H9 (cell line): ENCODE measurements around the gene SPRYD3. TPM values are rescaled to one million over a fixed set of nuclear protein-coding genes. Genes with fewer than 3 reads are reported as not detected.

Source experiments
- DNase-seq: peaks from one replicate; pipeline ENCODE4 v3.0.0-alpha.2; 2017
- H2AFZ ChIP-seq: one replicate; pipeline ENCODE4 v1.6.1; 2013; ENCODE audit warnings: mild to moderate bottlenecking, low read length, control low read depth, moderate library complexity
- H2AK5ac ChIP-seq: 2 replicates; pipeline ENCODE4 v1.6.1; 2013; ENCODE audit warnings: low read length, control low read depth, mixed read lengths; ENCODE audit not compliant: insufficient read length
- H2BK120ac ChIP-seq: one replicate; pipeline ENCODE4 v1.6.1; 2013; ENCODE audit warnings: low read depth, mild to moderate bottlenecking, low read length, control low read depth, inconsistent platforms; ENCODE audit not compliant: poor library complexity, severe bottlenecking
- H2BK12ac ChIP-seq: 2 replicates; pipeline ENCODE4 v1.6.1; 2013; ENCODE audit warnings: low read length, control low read depth, mixed read lengths, low read depth; ENCODE audit not compliant: insufficient read length
- H2BK15ac ChIP-seq: 2 replicates; pipeline ENCODE4 v1.6.1; 2013; ENCODE audit warnings: low read depth, low read length, control low read depth
- H2BK20ac ChIP-seq: one replicate; pipeline ENCODE4 v1.6.1; 2013; ENCODE audit warnings: low read depth, mild to moderate bottlenecking, low read length, control low read depth, inconsistent platforms; ENCODE audit not compliant: poor library complexity, severe bottlenecking
- H2BK5ac ChIP-seq: 2 replicates; pipeline ENCODE4 v1.6.1; 2013; ENCODE audit warnings: low read length, control low read depth, mixed read lengths; ENCODE audit not compliant: insufficient read length
- H3K14ac ChIP-seq: 2 replicates; pipeline ENCODE4 v1.6.1; 2013; ENCODE audit warnings: low read length, control low read depth; ENCODE audit not compliant: insufficient read depth
- H3K18ac ChIP-seq: 2 replicates; pipeline ENCODE4 v1.6.1; 2013; ENCODE audit warnings: low read depth, mild to moderate bottlenecking, mixed read lengths, low read length, control low read depth; ENCODE audit not compliant: insufficient read length
- H3K23ac ChIP-seq: 2 replicates; pipeline ENCODE4 v1.6.1; 2013; ENCODE audit warnings: low read length, control low read depth, mixed read lengths, low read depth; ENCODE audit not compliant: insufficient read length
- H3K23me2 ChIP-seq: 2 replicates; pipeline ENCODE4 v1.6.1; 2013; ENCODE audit warnings: low read depth, mild to moderate bottlenecking, mixed read lengths, low read length, control low read depth; ENCODE audit not compliant: insufficient read length, poor library complexity, severe bottlenecking
- H3K27ac ChIP-seq: 2 replicates; pipeline ENCODE4 v1.5.1; 2013; ENCODE audit warnings: low read length, control low read depth, mixed read lengths, low read depth; ENCODE audit not compliant: insufficient read length
- H3K27me3 ChIP-seq: 2 replicates; pipeline ENCODE4 v1.6.1; 2013; ENCODE audit warnings: low read length, control low read depth, inconsistent platforms; ENCODE audit not compliant: insufficient read depth
- H3K4ac ChIP-seq: 2 replicates; pipeline ENCODE4 v1.6.1; 2013; ENCODE audit warnings: low read depth, mild to moderate bottlenecking, control low read depth, inconsistent platforms, low read length, moderate library complexity
- H3K4me1 ChIP-seq: 2 replicates; pipeline ENCODE4 v1.6.1; 2013; ENCODE audit warnings: low read length, control low read depth, inconsistent platforms; ENCODE audit not compliant: insufficient read depth
- H3K4me2 ChIP-seq: 2 replicates; pipeline ENCODE4 v1.6.1; 2013; ENCODE audit warnings: low read length, control low read depth, mixed read lengths; ENCODE audit not compliant: insufficient read length, insufficient read depth
- H3K56ac ChIP-seq: 2 replicates; pipeline ENCODE4 v1.6.1; 2013; ENCODE audit warnings: low read depth, mild to moderate bottlenecking, mixed read lengths, low read length, control low read depth; ENCODE audit not compliant: insufficient read length
- H3K79me1 ChIP-seq: 2 replicates; pipeline ENCODE4 v1.6.1; 2013; ENCODE audit warnings: low read depth, mild to moderate bottlenecking, moderate library complexity, low read length, control low read depth, inconsistent platforms; ENCODE audit not compliant: insufficient read depth, poor library complexity, severe bottlenecking
- H3K79me2 ChIP-seq: 2 replicates; pipeline ENCODE4 v1.6.1; 2013; ENCODE audit warnings: low read length, control low read depth, inconsistent platforms; ENCODE audit not compliant: insufficient read depth
- H3K9ac ChIP-seq: 2 replicates; pipeline ENCODE4 v1.6.1; 2013; ENCODE audit warnings: low read length, control low read depth, mixed read lengths; ENCODE audit not compliant: insufficient read length; ENCODE audit errors: extremely low read depth
- H3K9me3 ChIP-seq: one replicate; pipeline ENCODE4 v1.6.1; 2013; ENCODE audit warnings: low read depth, low read length, inconsistent platforms; ENCODE audit not compliant: control insufficient read depth
- H3T11ph ChIP-seq: one replicate; pipeline ENCODE4 v1.6.1; 2013; ENCODE audit warnings: mild to moderate bottlenecking, low read length, control low read depth, inconsistent platforms
- H4K20me1 ChIP-seq: one replicate; pipeline ENCODE4 v1.6.1; 2013; ENCODE audit not compliant: control insufficient read depth, insufficient read length, insufficient read depth
- H4K5ac ChIP-seq: 2 replicates; pipeline ENCODE4 v1.6.1; 2013; ENCODE audit warnings: low read depth, mild to moderate bottlenecking, mixed read lengths, low read length, control low read depth; ENCODE audit not compliant: insufficient read length
- H4K8ac ChIP-seq: replicated peaks from 2 replicates; pipeline ENCODE4 v1.6.1; 2013; ENCODE audit warnings: low read length, control low read depth, mixed read lengths, low read depth; ENCODE audit not compliant: insufficient read length
- H4K91ac ChIP-seq: 2 replicates; pipeline ENCODE4 v1.6.1; 2013; ENCODE audit warnings: low read depth, mild to moderate bottlenecking, moderate library complexity, mixed read lengths, low read length, control low read depth; ENCODE audit not compliant: insufficient read length
- H3K27ac Mint-ChIP-seq, 3 experiments: 2 replicates in 2 of 3; 3 replicates in 1 of 3; pipeline ENCODE4 v1.8.0; 2020 to 2021; ENCODE audit warnings: mixed read lengths in 3 of 3, mild to moderate bottlenecking in 1 of 3, moderate library complexity in 1 of 3
- H3K27me3 Mint-ChIP-seq: 2 replicates; pipeline ENCODE4 v1.8.0; 2021; ENCODE audit warnings: low read depth, mild to moderate bottlenecking, moderate library complexity, mixed read lengths
- H3K36me3 Mint-ChIP-seq, 3 experiments: 2 replicates in 2 of 3; 3 replicates in 1 of 3; pipeline ENCODE4 v1.8.0; 2020 to 2021; ENCODE audit warnings: low read depth in 3 of 3, mixed read lengths in 3 of 3; ENCODE audit not compliant: insufficient read depth in 1 of 3
- H3K4me1 Mint-ChIP-seq, 2 experiments: 2 replicates each; pipeline ENCODE4 v1.8.0; 2020; ENCODE audit warnings: mixed read lengths in 2 of 2
- H3K4me3 Mint-ChIP-seq, 2 experiments: 2 replicates in 1 of 2; 3 replicates in 1 of 2; pipeline ENCODE4 v1.8.0; 2020 to 2021; ENCODE audit warnings: mild to moderate bottlenecking in 2 of 2, mixed read lengths in 2 of 2, moderate library complexity in 1 of 2
- H3K9me3 Mint-ChIP-seq, 2 experiments: 2 replicates in 1 of 2; 3 replicates in 1 of 2; pipeline ENCODE4 v1.8.0; 2020; ENCODE audit warnings: mild to moderate bottlenecking in 2 of 2, mixed read lengths in 2 of 2, moderate library complexity in 1 of 2
- CTCF ChIP-seq: fragments of 200-600 bp; sonication (generic); conservative IDR thresholded peaks from 3 replicates; pipeline ENCODE4 v1.8.0; 2021; ENCODE audit warnings: antibody characterized with exemption, mild to moderate bottlenecking
- WGBS: extraction: QIAGEN DNeasy Blood & Tissue Kit; methylation state at CpG from one replicate; pipeline ENCODE4 v1.1.7; 2013; ENCODE audit warnings: missing lambda C conversion rate, low lambda C conversion rate, mixed read lengths; ENCODE audit not compliant: insufficient read length; ENCODE audit errors: extremely low coverage; 5-methylcytosine and 5-hydroxymethylcytosine counted together
- total RNA-seq: library from RNA; stranded (reverse); gene quantifications from 2 replicates; pipeline ENCODE4 v1.2.1, GENCODE V29; 2021

The SPRYD3 gene
- total RNA-seq, 1 experiment from 2014 or later: 6.5 TPM

GRCh38 chr12:53052419-53053217 is 26.6 kb downstream of the SPRYD3 start:
- WGBS: no CpG with 5 or more reads among the region's 11 CpGs
- no peak for DNase-seq

More at GRCh38 chr12:53052419-53053217, 26.6 kb downstream of the SPRYD3 start:
- no peak overlapping the region for H3K18ac ChIP-seq
- H3K9me3 ChIP-seq: no peaks in the 10 kb centered on the region
- no peak overlapping the region for H3K4me2 ChIP-seq
- no peaks in the 10 kb centered on the region; the same call in 1 of the 2 replicates for H3K79me2 ChIP-seq
- H3K79me1 ChIP-seq: no peaks in the 10 kb centered on the region
- no peak overlapping the region for H3K4ac ChIP-seq
- no peaks in the 10 kb centered on the region for H3K27me3 ChIP-seq
- H3K27ac Mint-ChIP-seq: no peak overlapping the region
- peaks cover 6 to 8% (median 7%) of the 10 kb centered on the region in 3 experiments; a peak in 5 of 7 replicates for H3K36me3 Mint-ChIP-seq
- H3K56ac ChIP-seq: no peak overlapping the region
- no peak overlapping the region for H2BK5ac ChIP-seq
- peak overlapping the region in 1 of 2 experiments; percentile 35; a peak in 2 of 5 replicates for H3K4me3 Mint-ChIP-seq
- H3K27me3 Mint-ChIP-seq: peaks cover 26% of the 10 kb centered on the region
- no peak overlapping the region for H4K91ac ChIP-seq
- no peak overlapping the region for H3K23ac ChIP-seq
- H3K14ac ChIP-seq: no peak overlapping the region
- peaks cover 7% of the 10 kb centered on the region for H3K23me2 ChIP-seq
- no peak overlapping the region for H3K27ac ChIP-seq
- no peak overlapping the region for H2BK120ac ChIP-seq
- no peak overlapping the region for H3K9ac ChIP-seq
- no peaks in the 10 kb centered on the region for H3K9me3 Mint-ChIP-seq
- peaks cover 25% of the 10 kb centered on the region; the same call in 1 of the 2 replicates for H3K4me1 ChIP-seq
- H2BK20ac ChIP-seq: no peak overlapping the region
- H4K5ac ChIP-seq: no peak overlapping the region
- no peak overlapping the region for H2AK5ac ChIP-seq
- no peak overlapping the region for H2BK15ac ChIP-seq
- H2BK12ac ChIP-seq: no peak overlapping the region
- H2AFZ ChIP-seq: no peak overlapping the region
- peaks cover 42 to 49% of the 10 kb centered on the region in 2 experiments for H3K4me1 Mint-ChIP-seq
- no peak overlapping the region for H3T11ph ChIP-seq
- no peak for TF ChIP-seq CTCF
- no peak overlapping the region for H4K8ac ChIP-seq
- no peaks in the 10 kb centered on the region for H4K20me1 ChIP-seq
